ENCODE data around the gene KY. TPM values are rescaled to one million over a fixed set of nuclear protein-coding genes. Genes with fewer than 3 reads are reported as not detected.

Gene KY
- total RNA-seq, 1 experiment from 2014 or later = 0.29 TPM

- intact Hi-C loops (cut with micrococcal nuclease) = no loop called here
- ATAC-seq (no peak), DNase-seq (no peak)
- CTCF ChIA-PET = no interaction called here
- H3K4me3 ChIP-seq (ENCODE audit: low read length) = no peak overlapping the region
- BruUV-seq (replicated peaks) = no TSS peak
- no peak overlapping the region for H2AFZ ChIP-seq (ENCODE audit: low read length)
- no peaks in the 10 kb centered on the region for H3K9me2 ChIP-seq (replicated peaks; ENCODE audit: low read length)
- POLR2A ChIA-PET (ENCODE audit: unreplicated experiment) = no interaction called here
- H3F3A ChIP-seq (ENCODE audit: low read length, unreplicated experiment) = no peaks in the 10 kb centered on the region
- H3K9me3 ChIP-seq (ENCODE audit: low read length) = no peaks in the 10 kb centered on the region
- H3K9ac ChIP-seq (ENCODE audit: low read length) = no peak overlapping the region
- H3K4me2 ChIP-seq (ENCODE audit: low read length) = no peak overlapping the region
- no peaks in the 10 kb centered on the region for H3K4me1 ChIP-seq (ENCODE audit: insufficient read depth, low read length)
- H3K27me3 ChIP-seq (ENCODE audit: low read length) = 0 out of 2 replicates have a peak, but pooled peaks cover 5% of the 10 kb centered on the region
- H3K27ac ChIP-seq (ENCODE audit: low read length) = no peak overlapping the region
- no peaks in the 10 kb centered on the region for H3K36me3 ChIP-seq (ENCODE audit: low read depth, low read length)
- no peaks in the 10 kb centered on the region for H3K79me2 ChIP-seq (ENCODE audit: low read length)
- H4K20me1 ChIP-seq (ENCODE audit: low read length) = no peaks in the 10 kb centered on the region
- TF ChIP-seq EZH2phosphoT487 (IDR thresholded peaks at IDR 0.05; ENCODE audit: borderline replicate concordance, low read length) (no peak), EZH2 (IDR thresholded peaks at IDR 0.05; ENCODE audit: low read length, unreplicated experiment) (no peak), CTCF (conservative IDR thresholded peaks at IDR 0.05; ENCODE audit: low read depth, low read length) (no peak)
Observed at GRCh38 chr3:134592806-134593205, 58.0 kb downstream of the KY start.

GRCh38 chr3:134590766-134591165, 60.1 kb downstream of the KY start:
- H2AFZ ChIP-seq (ENCODE audit: low read length) = no peak overlapping the region
- TF ChIP-seq CTCF (conservative IDR thresholded peaks at IDR 0.05; ENCODE audit: low read depth, low read length) (no peak), EZH2 (IDR thresholded peaks at IDR 0.05; ENCODE audit: low read length, unreplicated experiment) (no peak), EZH2phosphoT487 (IDR thresholded peaks at IDR 0.05; ENCODE audit: borderline replicate concordance, low read length) (no peak)
- H3K79me2 ChIP-seq (ENCODE audit: low read length) = no peaks in the 10 kb centered on the region
- H3K9me3 ChIP-seq (ENCODE audit: low read length) = no peaks in the 10 kb centered on the region
- H3K9me2 ChIP-seq (replicated peaks; ENCODE audit: low read length) = no peaks in the 10 kb centered on the region
- ChIA-PET POLR2A (ENCODE audit: unreplicated experiment) (no interaction called here), CTCF (no interaction called here)
- BruUV-seq (replicated peaks) = no TSS peak
- intact Hi-C loops (cut with micrococcal nuclease) = no loop called here
- no peak overlapping the region for H3K4me2 ChIP-seq (ENCODE audit: low read length)
- H3F3A ChIP-seq (ENCODE audit: low read length, unreplicated experiment) = no peaks in the 10 kb centered on the region
- ATAC-seq = no peak
- H3K4me3 ChIP-seq (ENCODE audit: low read length) = no peak overlapping the region
- no peak overlapping the region for H3K9ac ChIP-seq (ENCODE audit: low read length)
- no peak overlapping the region for H3K27ac ChIP-seq (ENCODE audit: low read length)
- H3K27me3 ChIP-seq (ENCODE audit: low read length) = 0 out of 2 replicates have a peak, but pooled peaks cover 5% of the 10 kb centered on the region
- no peak for DNase-seq
- H3K36me3 ChIP-seq (ENCODE audit: low read depth, low read length) = no peaks in the 10 kb centered on the region
- no peaks in the 10 kb centered on the region for H4K20me1 ChIP-seq (ENCODE audit: low read length)
- no peaks in the 10 kb centered on the region for H3K4me1 ChIP-seq (ENCODE audit: insufficient read depth, low read length)

GRCh38 chr3:134579141-134579665, 71.6 kb downstream of the KY start:
- Histone ChIP-seq H3F3A (ENCODE audit: low read length, unreplicated experiment) (no peaks in the 10 kb centered on the region), H2AFZ (ENCODE audit: low read length) (no peak overlapping the region), H3K27me3 (ENCODE audit: low read length) (no peaks in the 10 kb centered on the region), H3K9me3 (ENCODE audit: low read length) (no peaks in the 10 kb centered on the region), H4K20me1 (ENCODE audit: low read length) (no peaks in the 10 kb centered on the region), H3K9me2 (replicated peaks; ENCODE audit: low read length) (no peaks in the 10 kb centered on the region), H3K4me2 (ENCODE audit: low read length) (no peak overlapping the region), H3K79me2 (ENCODE audit: low read length) (no peaks in the 10 kb centered on the region), H3K9ac (ENCODE audit: low read length) (no peak overlapping the region), H3K4me1 (ENCODE audit: insufficient read depth, low read length) (no peaks in the 10 kb centered on the region), H3K4me3 (ENCODE audit: low read length) (no peak overlapping the region), H3K27ac (ENCODE audit: low read length) (no peak overlapping the region), H3K36me3 (ENCODE audit: low read depth, low read length) (no peaks in the 10 kb centered on the region)
- CTCF ChIA-PET = no interaction called here
- DNase-seq = no peak
- intact Hi-C loops (cut with micrococcal nuclease) = no loop called here
- BruUV-seq (replicated peaks) = no TSS peak
- no peak for ATAC-seq
- TF ChIP-seq EZH2phosphoT487 (IDR thresholded peaks at IDR 0.05; ENCODE audit: borderline replicate concordance, low read length) = no peak
- no peak for TF ChIP-seq EZH2 (IDR thresholded peaks at IDR 0.05; ENCODE audit: low read length, unreplicated experiment)
- TF ChIP-seq CTCF (conservative IDR thresholded peaks at IDR 0.05; ENCODE audit: low read depth, low read length) = no peak
- POLR2A ChIA-PET (ENCODE audit: unreplicated experiment) = no interaction called here
